Activated CD4-positive, alpha-beta T cell treated with anti-CD3 and anti-CD28 coated beads, Interleukin-2, amount 10 ng/mL, durations not matched to agents 7 days and 5 days (primary cell): ENCODE data around the gene CNGB1. TPM values are rescaled to one million over a fixed set of nuclear protein-coding genes. Genes with fewer than 3 reads are reported as not detected.
"Not testable (repeated sequence)": the region's sequence is repeated elsewhere in the genome, so short reads cannot be mapped to it uniquely, and the experiment has no call there.

ENCODE experiments used
- CTCF ChIA-PET: fragments of 350-600 bp; sonication (Branson Sonifier 250); formaldehyde crosslinking; loops from one replicate; lab custom pipeline; 2021; ENCODE audit warnings: antibody characterized with exemption; lab: Charles Lee
- POLR2A ChIA-PET: fragments of 350-600 bp; sonication (Branson Sonifier 250); formaldehyde crosslinking; loops from one replicate; lab custom pipeline; 2021; ENCODE audit warnings: antibody characterized with exemption; lab: Charles Lee
- DNase-seq: peaks from one replicate; pipeline ENCODE4 v3.0.0-alpha.2; 2020
- H3K27ac Mint-ChIP-seq: one replicate; pipeline ENCODE4 v1.8.0; 2021; ENCODE audit warnings: mild to moderate bottlenecking, moderate library complexity, mixed read lengths
- H3K27me3 Mint-ChIP-seq: one replicate; pipeline ENCODE4 v1.8.0; 2021; ENCODE audit warnings: mixed read lengths
- H3K36me3 Mint-ChIP-seq: one replicate; pipeline ENCODE4 v1.8.0; 2021; ENCODE audit warnings: low read depth, mixed read lengths
- H3K4me1 Mint-ChIP-seq: one replicate; pipeline ENCODE4 v1.8.0; 2021; ENCODE audit warnings: mixed read lengths
- H3K4me3 Mint-ChIP-seq: one replicate; pipeline ENCODE4 v1.8.0; 2021; ENCODE audit warnings: mild to moderate bottlenecking, moderate library complexity, mixed read lengths
- H3K9me3 Mint-ChIP-seq: one replicate; pipeline ENCODE4 v1.8.0; 2021; ENCODE audit warnings: mixed read lengths
- total RNA-seq, 2 experiments: library from RNA; stranded (reverse); gene quantifications; one replicate each; pipeline ENCODE4 v1.2.3, GENCODE V29; 2021

The CNGB1 gene
- total RNA-seq, 2 experiments from 2014 or later = not detected

GRCh38 chr16:57924514-57924913, 46.4 kb downstream of the CNGB1 start:
- DNase-seq = no peak
- peaks cover 6% of the 10 kb centered on the region for H3K27me3 Mint-ChIP-seq
- no peaks in the 10 kb centered on the region for H3K4me1 Mint-ChIP-seq
- no peak overlapping the region for H3K27ac Mint-ChIP-seq
- H3K4me3 Mint-ChIP-seq = no peak overlapping the region
- ChIA-PET POLR2A (no interaction called here), CTCF (interaction anchor here (0.6 kb wide), 1 partner anchor 346 kb away, joined by 4 read pairs; no protein-coding TSS in a partner anchor)
- no peaks in the 10 kb centered on the region for H3K9me3 Mint-ChIP-seq
- no peaks in the 10 kb centered on the region for H3K36me3 Mint-ChIP-seq

- Mint-ChIP-seq H3K9me3 (no peaks in the 10 kb centered on the region), H3K4me3 (no peak overlapping the region), H3K4me1 (no peaks in the 10 kb centered on the region), H3K27me3 (no peaks in the 10 kb centered on the region), H3K36me3 (no peaks in the 10 kb centered on the region), H3K27ac (no peak overlapping the region)
- ChIA-PET CTCF (no interaction called here), POLR2A (no interaction called here)
- no peak for DNase-seq
Measured at GRCh38 chr16:57923841-57924240, 47.1 kb downstream of the CNGB1 start.

GRCh38 chr16:57923418-57923817, 47.5 kb downstream of the CNGB1 start:
- DNase-seq = no peak
- Mint-ChIP-seq H3K4me1 (no peaks in the 10 kb centered on the region), H3K4me3 (no peak overlapping the region), H3K27ac (no peak overlapping the region), H3K9me3 (no peaks in the 10 kb centered on the region), H3K36me3 (no peaks in the 10 kb centered on the region), H3K27me3 (no peaks in the 10 kb centered on the region)
- ChIA-PET POLR2A (no interaction called here), CTCF (no interaction called here)

GRCh38 chr16:57920880-57921229, 50.1 kb downstream of the CNGB1 start:
- ChIA-PET CTCF (interaction anchor here (1.2 kb wide), 1 partner anchor 14 kb away, joined by 3 read pairs; no protein-coding TSS in a partner anchor), POLR2A (no interaction called here)
- Mint-ChIP-seq H3K9me3 (no peaks in the 10 kb centered on the region), H3K27ac (no peak overlapping the region), H3K27me3 (no peaks in the 10 kb centered on the region), H3K4me3 (no peak overlapping the region), H3K4me1 (no peaks in the 10 kb centered on the region), H3K36me3 (no peaks in the 10 kb centered on the region)
- no peak for DNase-seq

GRCh38 chr16:57920215-57920879, 50.6 kb downstream of the CNGB1 start:
- no peaks in the 10 kb centered on the region for H3K36me3 Mint-ChIP-seq
- no peaks in the 10 kb centered on the region for H3K9me3 Mint-ChIP-seq
- CTCF ChIA-PET = interaction anchor here (1.2 kb wide), 1 partner anchor 14 kb away, joined by 3 read pairs; no protein-coding TSS in a partner anchor
- no peaks in the 10 kb centered on the region for H3K4me1 Mint-ChIP-seq
- POLR2A ChIA-PET = no interaction called here
- no peak overlapping the region for H3K27ac Mint-ChIP-seq
- no peak overlapping the region for H3K4me3 Mint-ChIP-seq
- no peak for DNase-seq
- no peaks in the 10 kb centered on the region for H3K27me3 Mint-ChIP-seq

- no peak for DNase-seq
- H3K36me3 Mint-ChIP-seq = no peaks in the 10 kb centered on the region
- H3K27ac Mint-ChIP-seq = no peak overlapping the region
- ChIA-PET CTCF (no interaction called here), POLR2A (no interaction called here)
- H3K9me3 Mint-ChIP-seq = no peaks in the 10 kb centered on the region
- H3K4me3 Mint-ChIP-seq = no peak overlapping the region
- no peaks in the 10 kb centered on the region for H3K4me1 Mint-ChIP-seq
- no peaks in the 10 kb centered on the region for H3K27me3 Mint-ChIP-seq
Measured at GRCh38 chr16:57918994-57919393, 51.9 kb downstream of the CNGB1 start.

- no peak overlapping the region for H3K27ac Mint-ChIP-seq
- H3K4me1 Mint-ChIP-seq = no peaks in the 10 kb centered on the region
- no peak for DNase-seq
- CTCF ChIA-PET = no interaction called here
- no peaks in the 10 kb centered on the region for H3K36me3 Mint-ChIP-seq
- H3K4me3 Mint-ChIP-seq = no peak overlapping the region
- H3K9me3 Mint-ChIP-seq = no peaks in the 10 kb centered on the region
- POLR2A ChIA-PET = no interaction called here
- H3K27me3 Mint-ChIP-seq = no peaks in the 10 kb centered on the region
Measured at GRCh38 chr16:57918444-57918843, 52.5 kb downstream of the CNGB1 start.

- CTCF ChIA-PET, H3K36me3 Mint-ChIP-seq, DNase-seq, H3K4me1 Mint-ChIP-seq, H3K4me3 Mint-ChIP-seq, H3K9me3 Mint-ChIP-seq, POLR2A ChIA-PET, H3K27me3 Mint-ChIP-seq, H3K27ac Mint-ChIP-seq: not testable (repeated sequence)
Measured at GRCh38 chr16:57917929-57918328, 53.0 kb downstream of the CNGB1 start.

GRCh38 chr16:57917489-57917888, 53.4 kb downstream of the CNGB1 start:
- POLR2A ChIA-PET, DNase-seq, H3K27ac Mint-ChIP-seq, H3K36me3 Mint-ChIP-seq, H3K4me3 Mint-ChIP-seq, CTCF ChIA-PET, H3K9me3 Mint-ChIP-seq, H3K4me1 Mint-ChIP-seq, H3K27me3 Mint-ChIP-seq: not testable (repeated sequence)

GRCh38 chr16:57916735-57917438, 54.0 kb downstream of the CNGB1 start:
- peaks cover 3% of the 10 kb centered on the region for H3K27me3 Mint-ChIP-seq
- CTCF ChIA-PET = interaction anchor here (0.7 kb wide), 1 partner anchor 24 kb away, joined by 3 read pairs; no protein-coding TSS in a partner anchor
- H3K27ac Mint-ChIP-seq = no peak overlapping the region

GRCh38 chr16:57915811-57916488, 55.0 kb downstream of the CNGB1 start:
- no peaks in the 10 kb centered on the region for H3K4me1 Mint-ChIP-seq
- no peak overlapping the region for H3K27ac Mint-ChIP-seq
- ChIA-PET CTCF (interaction anchor here (0.6 to 0.7 kb wide), 3 partner anchors 23 to 176 kb away, joined by 3 read pairs; no protein-coding TSS in a partner anchor), POLR2A (no interaction called here)
- no peaks in the 10 kb centered on the region for H3K9me3 Mint-ChIP-seq
- no peaks in the 10 kb centered on the region for H3K36me3 Mint-ChIP-seq
- no peak overlapping the region for H3K4me3 Mint-ChIP-seq
- H3K27me3 Mint-ChIP-seq = peaks cover 3% of the 10 kb centered on the region
- DNase-seq = no peak

More at GRCh38 chr16:57916735-57917438, 54.0 kb downstream of the CNGB1 start:
- H3K4me3 Mint-ChIP-seq = no peak overlapping the region
- no peaks in the 10 kb centered on the region for H3K4me1 Mint-ChIP-seq
- POLR2A ChIA-PET = no interaction called here
- no peaks in the 10 kb centered on the region for H3K36me3 Mint-ChIP-seq
- no peaks in the 10 kb centered on the region for H3K9me3 Mint-ChIP-seq
- DNase-seq = no peak

GRCh38 chr16:57915267-57915666, 55.7 kb downstream of the CNGB1 start:
- Mint-ChIP-seq H3K4me1 (no peaks in the 10 kb centered on the region), H3K27ac (no peak overlapping the region), H3K27me3 (peaks cover 3% of the 10 kb centered on the region), H3K36me3 (no peaks in the 10 kb centered on the region), H3K9me3 (no peaks in the 10 kb centered on the region), H3K4me3 (no peak overlapping the region)
- POLR2A ChIA-PET = no interaction called here
- DNase-seq = no peak
- CTCF ChIA-PET = interaction anchor here (0.6 to 0.7 kb wide), 3 partner anchors 26 to 177 kb away, joined by 3 read pairs; no protein-coding TSS in a partner anchor
